Caco-2 (cell line): ENCODE measurements around the gene KNG1. TPM values are rescaled to one million over a fixed set of nuclear protein-coding genes. Genes with fewer than 3 reads are reported as not detected.

Experiments used
- BruUV-seq: library from RNA; stranded (reverse); fragments of 400-500 nt; replicated peaks from 2 replicates; lab custom pipeline; 2021; lab: Mats Ljungman, UMichigan
- CTCF ChIA-PET: fragments of 300-600 bp; sonication (Branson Sonifier 250); formaldehyde crosslinking; loops from one replicate; lab custom pipeline; 2022; ENCODE audit warnings: antibody characterized with exemption; lab: Charles Lee
- POLR2A ChIA-PET: fragments of 300-600 bp; sonication (Branson Sonifier 250); formaldehyde crosslinking; loops from one replicate; lab custom pipeline; 2022; ENCODE audit warnings: antibody characterized with exemption; lab: Charles Lee
- DNase-seq, 2 experiments: peaks; one replicate each; pipeline versions ENCODE4 v3.0.0 to v3.0.0-alpha.2; 2020 to 2022
- H3K27me3 ChIP-seq: replicated peaks from 2 replicates; pipeline ENCODE4 v1.6.0; 2011; ENCODE audit warnings: low read length; ENCODE audit not compliant: control insufficient read depth, insufficient read depth
- H3K36me3 ChIP-seq: 2 replicates; pipeline ENCODE4 v1.5.1; 2011; ENCODE audit warnings: low read length; ENCODE audit not compliant: control insufficient read depth, insufficient read depth
- H3K4me1 ChIP-seq: fragments of 250-450 bp; sonication (Bioruptor Pico); 2 replicates; pipeline ENCODE4 v1.5.1; 2020; ENCODE audit warnings: mild to moderate bottlenecking
- H3K4me3 ChIP-seq: 2 replicates; pipeline ENCODE4 v1.5.1; 2011; ENCODE audit warnings: low read depth, mild to moderate bottlenecking, control low read depth, low read length
- H3K9me3 ChIP-seq: fragments of 250-450 bp; sonication (Bioruptor Pico); 2 replicates; pipeline ENCODE4 v1.5.1; 2020; ENCODE audit warnings: mild to moderate bottlenecking, moderate library complexity
- H3K27ac Mint-ChIP-seq: one replicate; pipeline ENCODE4 v1.8.0; 2022; ENCODE audit warnings: mixed read lengths; ENCODE audit not compliant: unreplicated experiment
- H3K27me3 Mint-ChIP-seq: one replicate; pipeline ENCODE4 v1.8.0; 2022; ENCODE audit warnings: mixed read lengths; ENCODE audit not compliant: insufficient read depth, unreplicated experiment
- H3K36me3 Mint-ChIP-seq: one replicate; pipeline ENCODE4 v1.8.0; 2022; ENCODE audit warnings: mild to moderate bottlenecking, mixed read lengths; ENCODE audit not compliant: insufficient read depth, unreplicated experiment
- H3K4me1 Mint-ChIP-seq: one replicate; pipeline ENCODE4 v1.8.0; 2022; ENCODE audit warnings: low read depth, mixed read lengths; ENCODE audit not compliant: unreplicated experiment
- H3K4me3 Mint-ChIP-seq: one replicate; pipeline ENCODE4 v1.8.0; 2022; ENCODE audit warnings: mild to moderate bottlenecking, moderate library complexity, mixed read lengths; ENCODE audit not compliant: unreplicated experiment
- H3K9me3 Mint-ChIP-seq: one replicate; pipeline ENCODE4 v1.8.0; 2022; ENCODE audit warnings: mixed read lengths; ENCODE audit not compliant: unreplicated experiment
- intact Hi-C: fragments of 100-400 bp; cut with micrococcal nuclease; formaldehyde crosslinking; loops from one replicate; pipeline ENCODE4 v1.10.0; 2022; ENCODE audit not compliant: unreplicated experiment
- total RNA-seq: library from RNA; stranded (reverse); gene quantifications from 2 replicates; pipeline ENCODE4 v1.2.3, GENCODE V29; 2022
- TF ChIP-seq, protein P1 (sequence below), 2 experiments: fragments of 200-600 bp in 1 of 2; IDR thresholded peaks; 1 replicate in 1 of 2; 2 replicates in 1 of 2; pipeline versions ENCODE4 v1.5.1 to v1.8.0; 2011 to 2022; ENCODE audit warnings: antibody characterized with exemption in 1 of 2, control low read depth in 1 of 2, inconsistent platforms in 1 of 2, low read depth in 1 of 2, low read length in 1 of 2, mild to moderate bottlenecking in 1 of 2, moderate library complexity in 1 of 2; ENCODE audit not compliant: insufficient read depth in 1 of 2, severe bottlenecking in 1 of 2, unreplicated experiment in 1 of 2

KNG1 gene
- total RNA-seq, 1 experiment from 2014 or later = 9.5 TPM

DNA sequence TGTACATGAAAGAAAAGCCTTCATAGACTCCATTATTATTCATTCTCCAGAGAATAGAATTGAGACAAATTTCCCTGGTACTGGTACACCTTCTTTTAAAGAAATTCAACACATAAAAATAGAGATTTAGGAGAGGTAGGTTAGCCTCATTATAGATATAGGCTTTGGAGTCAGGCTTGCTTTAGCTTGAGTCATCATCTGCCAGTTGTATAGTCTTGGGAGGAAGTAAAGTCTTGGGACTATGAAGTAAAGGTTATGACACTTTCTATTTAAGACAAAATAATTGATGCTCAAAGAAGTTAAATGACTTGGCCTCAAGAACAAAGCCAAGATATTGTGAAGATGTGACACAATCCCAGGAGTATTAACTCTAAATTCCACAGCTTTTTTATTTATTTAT lies 47.0 kb upstream of the KNG1 start:
- Mint-ChIP-seq H3K4me1 (peaks cover 8% of the 10 kb centered on the region), H3K4me3 (no peak overlapping the region), H3K27me3 (no peaks in the 10 kb centered on the region), H3K36me3 (no peaks in the 10 kb centered on the region), H3K9me3 (no peaks in the 10 kb centered on the region), H3K27ac (no peak overlapping the region)
- no TSS peak for BruUV-seq
- Histone ChIP-seq H3K9me3 (no peaks in the 10 kb centered on the region), H3K4me1 (peaks cover 18% of the 10 kb centered on the region), H3K4me3 (no peak overlapping the region), H3K36me3 (no peaks in the 10 kb centered on the region; the same call in 1 of the 2 replicates), H3K27me3 (no peaks in the 10 kb centered on the region)
- CTCF ChIA-PET = no interaction called here
- POLR2A ChIA-PET = no interaction called here
- TF ChIP-seq, protein P1, sequence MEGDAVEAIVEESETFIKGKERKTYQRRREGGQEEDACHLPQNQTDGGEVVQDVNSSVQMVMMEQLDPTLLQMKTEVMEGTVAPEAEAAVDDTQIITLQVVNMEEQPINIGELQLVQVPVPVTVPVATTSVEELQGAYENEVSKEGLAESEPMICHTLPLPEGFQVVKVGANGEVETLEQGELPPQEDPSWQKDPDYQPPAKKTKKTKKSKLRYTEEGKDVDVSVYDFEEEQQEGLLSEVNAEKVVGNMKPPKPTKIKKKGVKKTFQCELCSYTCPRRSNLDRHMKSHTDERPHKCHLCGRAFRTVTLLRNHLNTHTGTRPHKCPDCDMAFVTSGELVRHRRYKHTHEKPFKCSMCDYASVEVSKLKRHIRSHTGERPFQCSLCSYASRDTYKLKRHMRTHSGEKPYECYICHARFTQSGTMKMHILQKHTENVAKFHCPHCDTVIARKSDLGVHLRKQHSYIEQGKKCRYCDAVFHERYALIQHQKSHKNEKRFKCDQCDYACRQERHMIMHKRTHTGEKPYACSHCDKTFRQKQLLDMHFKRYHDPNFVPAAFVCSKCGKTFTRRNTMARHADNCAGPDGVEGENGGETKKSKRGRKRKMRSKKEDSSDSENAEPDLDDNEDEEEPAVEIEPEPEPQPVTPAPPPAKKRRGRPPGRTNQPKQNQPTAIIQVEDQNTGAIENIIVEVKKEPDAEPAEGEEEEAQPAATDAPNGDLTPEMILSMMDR (IDR thresholded peaks at IDR 0.05; ENCODE audit: insufficient read depth in 1 of 2, low read depth in 1 of 2, low read length in 1 of 2, severe bottlenecking in 1 of 2, unreplicated experiment in 1 of 2) = no peak
- no peak for DNase-seq
- intact Hi-C loops = no loop called here

DNA sequence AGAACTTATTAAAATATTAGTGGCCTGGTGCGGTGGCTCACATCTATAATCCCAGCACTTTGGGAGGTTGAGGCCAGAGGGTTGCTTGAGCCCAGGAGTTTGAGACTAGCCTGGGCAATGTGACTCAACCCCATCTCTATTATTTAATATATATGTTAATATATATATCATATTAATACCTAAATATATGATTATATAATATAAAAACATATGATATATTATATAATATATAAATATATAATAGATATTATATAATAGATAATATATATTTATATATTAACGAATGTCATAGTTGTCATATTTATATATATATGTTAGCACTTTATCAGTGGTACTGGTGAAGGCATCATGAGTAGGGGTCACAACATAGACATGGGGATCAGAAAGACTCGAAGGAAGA lies 46.1 kb upstream of the KNG1 start:
- Histone ChIP-seq H3K27me3 (no peaks in the 10 kb centered on the region), H3K9me3 (no peaks in the 10 kb centered on the region), H3K36me3 (no peaks in the 10 kb centered on the region; the same call in 1 of the 2 replicates), H3K4me1 (peaks cover 10% of the 10 kb centered on the region), H3K4me3 (no peak overlapping the region)
- H3K4me1 Mint-ChIP-seq = peaks cover 8% of the 10 kb centered on the region
- H3K27ac Mint-ChIP-seq = no peak overlapping the region
- BruUV-seq = no TSS peak
- ChIA-PET CTCF (no interaction called here), POLR2A (no interaction called here)
- TF ChIP-seq, protein P1 (IDR thresholded peaks at IDR 0.05; ENCODE audit: insufficient read depth in 1 of 2, low read depth in 1 of 2, low read length in 1 of 2, severe bottlenecking in 1 of 2, unreplicated experiment in 1 of 2) = no peak
- H3K4me3 Mint-ChIP-seq = no peak overlapping the region
- H3K9me3 Mint-ChIP-seq = no peaks in the 10 kb centered on the region
- H3K27me3 Mint-ChIP-seq = no peaks in the 10 kb centered on the region
- intact Hi-C loops = no loop called here
- no peak for DNase-seq
- no peaks in the 10 kb centered on the region for H3K36me3 Mint-ChIP-seq

GRCh38 chr3:186678604-186679003 lies 38.6 kb upstream of the KNG1 start:
- peaks cover 14% of the 10 kb centered on the region for H3K4me1 Mint-ChIP-seq
- POLR2A ChIA-PET = no interaction called here
- no peaks in the 10 kb centered on the region for H3K27me3 Mint-ChIP-seq
- Histone ChIP-seq H3K36me3 (no peaks in the 10 kb centered on the region), H3K4me1 (peaks cover 12% of the 10 kb centered on the region), H3K9me3 (no peaks in the 10 kb centered on the region), H3K27me3 (no peaks in the 10 kb centered on the region), H3K4me3 (no peak overlapping the region)
- CTCF ChIA-PET = no interaction called here
- no peak overlapping the region for H3K4me3 Mint-ChIP-seq
- intact Hi-C loops = no loop called here
- DNase-seq = no peak
- BruUV-seq = no TSS peak
- H3K27ac Mint-ChIP-seq = no peak overlapping the region
- H3K9me3 Mint-ChIP-seq = peaks cover 15% of the 10 kb centered on the region
- H3K36me3 Mint-ChIP-seq = no peaks in the 10 kb centered on the region
- TF ChIP-seq, protein P1 (IDR thresholded peaks at IDR 0.05; ENCODE audit: insufficient read depth in 1 of 2, low read depth in 1 of 2, low read length in 1 of 2, severe bottlenecking in 1 of 2, unreplicated experiment in 1 of 2) = no peak
